Fibroblast of lung (primary cell): ENCODE results near the gene FCRLA. TPM values are rescaled to one million over a fixed set of nuclear protein-coding genes. Genes with fewer than 3 reads are reported as not detected.

Source experiments
- DNase-seq, 2 donors: peaks; one replicate each; pipeline versions ENCODE4 v3.0.0 to v3.0.0-alpha.2; 2010; ENCODE audit warnings: low read depth in 2 of 2
- H2AFZ ChIP-seq: 2 replicates; pipeline ENCODE4 v1.5.1; 2012; ENCODE audit warnings: low read length, control low read depth, inconsistent platforms
- H3K27ac ChIP-seq: 2 replicates; pipeline ENCODE4 v1.5.1; 2011; ENCODE audit warnings: low read length, control low read depth; ENCODE audit not compliant: insufficient read depth
- H3K27me3 ChIP-seq: 2 replicates; pipeline ENCODE4 v1.5.1; 2011; ENCODE audit warnings: mild to moderate bottlenecking, low read length; ENCODE audit not compliant: control insufficient read depth, insufficient read depth
- H3K36me3 ChIP-seq: 2 replicates; pipeline ENCODE4 v1.5.1; 2011; ENCODE audit warnings: low read length; ENCODE audit not compliant: control insufficient read depth, insufficient read depth
- H3K4me1 ChIP-seq: 2 replicates; pipeline ENCODE4 v1.5.1; 2011; ENCODE audit warnings: low read length; ENCODE audit not compliant: control insufficient read depth, insufficient read depth; ENCODE audit errors: extremely low read depth
- H3K4me2 ChIP-seq: 2 replicates; pipeline ENCODE4 v1.5.1; 2011; ENCODE audit warnings: low read length, control low read depth; ENCODE audit not compliant: insufficient read depth; ENCODE audit errors: extremely low read depth
- H3K4me3 ChIP-seq, 4 experiments: fragments of 200-600 bp in 1 of 4; sonication (generic) in 1 of 4; replicated peaks in 1 of 4; 2 replicates each; pipeline ENCODE4 v1.5.1; 2011 to 2016; ENCODE audit warnings: low read length in 4 of 4, low read depth in 3 of 4, mild to moderate bottlenecking in 3 of 4, control low read depth in 2 of 4, inconsistent platforms in 1 of 4, mixed read lengths in 1 of 4; ENCODE audit not compliant: insufficient read depth in 1 of 4; ENCODE audit errors: control extremely low read depth in 1 of 4
- H3K79me2 ChIP-seq: 2 replicates; pipeline ENCODE4 v1.5.1; 2012; ENCODE audit warnings: mild to moderate bottlenecking, low read length, inconsistent platforms; ENCODE audit not compliant: control insufficient read depth, insufficient read depth
- H3K9ac ChIP-seq: 2 replicates; pipeline ENCODE4 v1.5.1; 2011; ENCODE audit warnings: mild to moderate bottlenecking, low read length, control low read depth; ENCODE audit not compliant: insufficient read depth
- H3K9me3 ChIP-seq: 2 replicates; pipeline ENCODE4 v1.5.1; 2012; ENCODE audit warnings: low read depth, low read length; ENCODE audit not compliant: control insufficient read depth, insufficient read depth
- H4K20me1 ChIP-seq: 2 replicates; pipeline ENCODE4 v1.5.1; 2011; ENCODE audit warnings: low read length; ENCODE audit not compliant: control insufficient read depth, insufficient read depth; ENCODE audit errors: extremely low read depth
- CTCF ChIP-seq, 2 donors: IDR thresholded peaks in 1 of 2; conservative IDR thresholded peaks in 1 of 2; 1 replicate in 1 of 2; 2 replicates in 1 of 2; pipeline ENCODE4 v1.5.1; 2011 to 2012; ENCODE audit warnings: low read length in 2 of 2, control low read depth in 1 of 2, inconsistent platforms in 1 of 2, low read depth in 1 of 2, mild to moderate bottlenecking in 1 of 2
- EZH2 ChIP-seq: IDR thresholded peaks from 2 replicates; pipeline ENCODE4 v1.5.1; 2012; ENCODE audit warnings: low read length, control low read depth, mild to moderate bottlenecking; ENCODE audit errors: missing control alignments
- polyA plus RNA-seq, 2 donors: library from polyadenylated mRNA; depleted of rRNA in 1 of 2; stranded (reverse) in 1 of 2; unstranded in 1 of 2; fragments of >200 nt; gene quantifications; 2 replicates each; pipeline ENCODE4 v1.2.1, GENCODE V29; 2011 to 2012; ENCODE audit warnings: missing spikeins in 1 of 2
- total RNA-seq: library from RNA; depleted of rRNA; stranded (reverse); fragments of >200 nt; gene quantifications from 2 replicates; pipeline ENCODE4 v1.2.1, GENCODE V29; 2014

Gene FCRLA
- total and polyA plus RNA-seq, 2 donors (not counting 1 experiment from before 2014, with no cell fraction given), result 0.17 to 0.56 TPM

DNA sequence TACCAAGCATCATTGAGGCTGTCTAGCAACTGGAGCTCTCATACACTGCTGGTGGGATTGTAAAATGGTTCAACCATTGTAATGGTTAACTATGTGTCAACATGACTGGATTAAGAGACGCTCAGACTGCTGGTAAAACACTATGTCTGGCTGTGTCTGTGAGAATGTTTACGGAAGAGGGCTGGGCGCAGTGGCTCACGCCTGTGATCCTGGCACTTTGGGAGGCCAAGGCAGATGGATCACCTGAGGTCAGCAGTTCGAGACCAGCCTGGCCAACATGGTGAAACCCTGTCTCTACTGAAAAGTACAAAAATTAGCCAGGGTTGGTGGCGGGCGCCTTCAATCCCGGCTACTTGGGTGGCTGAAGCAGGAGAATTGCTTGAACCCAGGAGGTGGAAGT, 4.8 kb upstream of the FCRLA start:
- no peak overlapping the region for H2AFZ ChIP-seq
- H3K4me3 ChIP-seq, result no peak overlapping the region
- no peak for DNase-seq
- no peaks in the 10 kb centered on the region for H3K36me3 ChIP-seq
- peaks cover 7% of the 10 kb centered on the region for H3K4me1 ChIP-seq
- H3K27me3 ChIP-seq, result no peaks in the 10 kb centered on the region
- H3K4me2 ChIP-seq, result no peak overlapping the region
- H3K9ac ChIP-seq, result no peak overlapping the region
- no peaks in the 10 kb centered on the region for H3K79me2 ChIP-seq
- H3K9me3 ChIP-seq, result no peaks in the 10 kb centered on the region
- TF ChIP-seq EZH2 (no peak), CTCF (conservative IDR thresholded peaks at IDR 0.05 in 1 of 2, IDR thresholded peaks at IDR 0.05 in 1 of 2; ENCODE audit: low read depth in 1 of 2, low read length in 2 of 2) (no peak)
- no peak overlapping the region for H3K27ac ChIP-seq
- H4K20me1 ChIP-seq, result no peaks in the 10 kb centered on the region

- TF ChIP-seq EZH2 (no peak), CTCF (conservative IDR thresholded peaks at IDR 0.05 in 1 of 2, IDR thresholded peaks at IDR 0.05 in 1 of 2; ENCODE audit: low read depth in 1 of 2, low read length in 2 of 2) (no peak)
- no peaks in the 10 kb centered on the region for H3K79me2 ChIP-seq
- no peaks in the 10 kb centered on the region for H3K27me3 ChIP-seq
- no peaks in the 10 kb centered on the region for H4K20me1 ChIP-seq
- peaks cover 7% of the 10 kb centered on the region for H3K4me1 ChIP-seq
- no peak overlapping the region for H3K4me2 ChIP-seq
- H3K27ac ChIP-seq, result peak overlapping the region; percentile 81
- DNase-seq, result no peak
- H3K4me3 ChIP-seq, result no peak overlapping the region
- no peaks in the 10 kb centered on the region for H3K36me3 ChIP-seq
- H3K9me3 ChIP-seq, result no peaks in the 10 kb centered on the region
- H2AFZ ChIP-seq, result no peak overlapping the region
- H3K9ac ChIP-seq, result no peak overlapping the region
Observed at GRCh38 chr1:161705537-161705936, 1.5 kb upstream of the FCRLA start.

- no peaks in the 10 kb centered on the region for H3K9me3 ChIP-seq
- no peaks in the 10 kb centered on the region for H3K36me3 ChIP-seq
- no peak overlapping the region for H3K4me3 ChIP-seq
- H3K9ac ChIP-seq, result no peak overlapping the region
- H3K27me3 ChIP-seq, result no peaks in the 10 kb centered on the region
- H3K4me2 ChIP-seq, result peak overlapping the region; percentile 21
- no peaks in the 10 kb centered on the region for H4K20me1 ChIP-seq
- H3K27ac ChIP-seq, result peak overlapping the region; percentile 81
- H3K79me2 ChIP-seq, result no peaks in the 10 kb centered on the region
- DNase-seq, result peak in 1 of 2 donors; percentile 78
- peaks cover 7% of the 10 kb centered on the region for H3K4me1 ChIP-seq
- TF ChIP-seq EZH2 (no peak), CTCF (conservative IDR thresholded peaks at IDR 0.05 in 1 of 2, IDR thresholded peaks at IDR 0.05 in 1 of 2; ENCODE audit: low read depth in 1 of 2, low read length in 2 of 2) (no peak)
- H2AFZ ChIP-seq, result peak overlapping the region; percentile 68
Observed at GRCh38 chr1:161706113-161706481, 932 bp upstream of the FCRLA start.
